ENCODE data around the gene MAT1A.
"Not testable (repeated sequence)": the region's sequence is repeated elsewhere in the genome, so short reads cannot be mapped to it uniquely, and the experiment has no call there.

MAT1A gene

DNA sequence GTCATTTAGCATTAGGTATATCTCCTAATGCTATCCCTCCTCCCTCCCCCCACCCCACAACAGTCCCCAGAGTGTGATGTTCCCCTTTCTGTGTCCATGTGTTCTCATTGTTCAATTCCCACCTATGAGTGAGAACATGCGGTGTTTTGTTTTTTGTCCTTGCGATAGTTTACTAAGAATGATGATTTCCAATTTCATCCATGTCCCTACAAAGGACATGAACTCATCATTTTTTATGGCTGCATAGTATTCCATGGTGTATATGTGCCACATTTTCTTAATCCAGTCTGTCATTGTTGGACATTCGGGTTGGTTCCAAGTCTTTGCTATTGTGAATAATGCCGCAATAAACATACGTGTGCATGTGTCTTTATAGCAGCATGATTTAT is 66.4 kb downstream of the MAT1A start:
- DNase-seq (ENCODE audit: low read depth), result not testable (repeated sequence)

All from activated T-cell treated with anti-CD3 and anti-CD28 coated beads for 1 hour (primary cell).